Activated CD4-positive, alpha-beta memory T cell treated with anti-CD3 and anti-CD28 coated beads for 36 hours (primary cell): ENCODE results near the gene METTL21C. TPM values are rescaled to one million over a fixed set of nuclear protein-coding genes. Genes with fewer than 3 reads are reported as not detected.

ENCODE experiments used
- CTCF ChIA-PET: fragments of 350-600 bp; sonication (Branson Sonifier 250); formaldehyde crosslinking; loops from one replicate; lab custom pipeline; 2021; ENCODE audit warnings: antibody characterized with exemption, inconsistent platforms; lab: Charles Lee
- POLR2A ChIA-PET: fragments of 350-600 bp; sonication (Branson Sonifier 250); formaldehyde crosslinking; loops from one replicate; lab custom pipeline; 2021; ENCODE audit warnings: antibody characterized with exemption; lab: Charles Lee
- DNase-seq: peaks from one replicate; pipeline ENCODE4 v3.0.0-alpha.2; 2020
- H3K27ac Mint-ChIP-seq: one replicate; pipeline ENCODE4 v1.8.0; 2021; ENCODE audit warnings: mixed read lengths
- H3K27me3 Mint-ChIP-seq: one replicate; pipeline ENCODE4 v1.8.0; 2021; ENCODE audit warnings: mixed read lengths
- H3K36me3 Mint-ChIP-seq: one replicate; pipeline ENCODE4 v1.8.0; 2021; ENCODE audit warnings: mixed read lengths
- H3K4me1 Mint-ChIP-seq: one replicate; pipeline ENCODE4 v1.8.0; 2021; ENCODE audit warnings: low read depth, mixed read lengths
- H3K4me3 Mint-ChIP-seq: one replicate; pipeline ENCODE4 v1.8.0; 2021; ENCODE audit warnings: mild to moderate bottlenecking, mixed read lengths
- H3K9me3 Mint-ChIP-seq: one replicate; pipeline ENCODE4 v1.8.0; 2021; ENCODE audit warnings: mixed read lengths
- intact Hi-C: fragments of 100-400 bp; cut with micrococcal nuclease; formaldehyde crosslinking; loops from one replicate; pipeline ENCODE4 v1.15.1; 2023
- total RNA-seq, 2 experiments: library from RNA; stranded (reverse); gene quantifications; one replicate each; pipeline ENCODE4 v1.2.3, GENCODE V29; 2021

METTL21C gene
- total RNA-seq, 2 experiments from 2014 or later = not detected

DNA sequence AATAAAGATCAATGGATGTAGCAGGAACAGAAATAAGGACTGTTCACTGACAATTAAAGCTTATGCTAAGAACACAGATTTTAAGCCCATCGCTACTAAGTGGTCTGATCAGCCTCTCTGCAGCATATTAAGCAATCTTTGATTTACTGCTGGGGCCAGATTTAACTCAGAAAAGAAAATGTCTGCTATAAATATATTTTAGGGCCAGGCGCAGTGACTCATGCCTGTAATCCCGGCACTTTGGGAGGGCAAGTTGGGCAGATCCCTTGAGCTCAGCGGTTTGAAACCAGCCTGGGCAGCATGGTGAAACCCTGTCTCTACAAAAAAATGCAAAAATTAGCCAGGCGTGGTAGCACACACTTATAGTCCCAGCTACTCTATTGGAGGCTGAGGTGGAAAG, 43.0 kb downstream of the METTL21C start:
- DNase-seq = no peak
- peaks cover 30% of the 10 kb centered on the region for H3K36me3 Mint-ChIP-seq
- no peak overlapping the region for H3K27ac Mint-ChIP-seq
- no peaks in the 10 kb centered on the region for H3K27me3 Mint-ChIP-seq
- intact Hi-C loops = loop anchor here (5.0 kb wide), 1 partner anchor 60 kb away; no protein-coding TSS in a partner anchor
- POLR2A ChIA-PET = no interaction called here
- no peaks in the 10 kb centered on the region for H3K9me3 Mint-ChIP-seq
- H3K4me1 Mint-ChIP-seq = peaks cover 2% of the 10 kb centered on the region
- H3K4me3 Mint-ChIP-seq = no peak overlapping the region
- CTCF ChIA-PET = no interaction called here

DNA sequence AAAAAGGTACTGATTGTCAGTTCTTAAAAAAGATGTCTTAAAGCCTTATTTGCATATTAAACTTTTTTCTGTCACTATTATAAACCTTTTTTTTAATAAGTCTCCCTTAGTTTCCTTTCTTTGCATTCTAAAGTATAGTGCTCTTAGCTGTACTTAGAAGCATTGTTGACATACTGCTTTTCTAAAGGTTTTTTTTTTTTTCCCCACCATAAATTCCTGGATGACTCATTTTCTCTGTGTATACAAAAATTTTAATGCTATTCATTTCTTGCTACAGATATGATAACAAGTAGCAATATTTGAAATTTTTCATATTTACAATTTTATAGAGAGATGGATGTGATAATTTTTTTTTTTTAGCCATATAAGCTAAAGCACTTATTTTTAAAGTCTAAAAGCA, 43.5 kb downstream of the METTL21C start:
- Mint-ChIP-seq H3K27me3 (no peaks in the 10 kb centered on the region), H3K4me1 (peaks cover 2% of the 10 kb centered on the region), H3K4me3 (no peak overlapping the region), H3K27ac (no peak overlapping the region), H3K36me3 (peaks cover 33% of the 10 kb centered on the region), H3K9me3 (no peaks in the 10 kb centered on the region)
- intact Hi-C loops = loop anchor here (5.0 kb wide), 1 partner anchor 59 kb away; no protein-coding TSS in a partner anchor
- ChIA-PET CTCF (no interaction called here), POLR2A (no interaction called here)
- no peak for DNase-seq

DNA sequence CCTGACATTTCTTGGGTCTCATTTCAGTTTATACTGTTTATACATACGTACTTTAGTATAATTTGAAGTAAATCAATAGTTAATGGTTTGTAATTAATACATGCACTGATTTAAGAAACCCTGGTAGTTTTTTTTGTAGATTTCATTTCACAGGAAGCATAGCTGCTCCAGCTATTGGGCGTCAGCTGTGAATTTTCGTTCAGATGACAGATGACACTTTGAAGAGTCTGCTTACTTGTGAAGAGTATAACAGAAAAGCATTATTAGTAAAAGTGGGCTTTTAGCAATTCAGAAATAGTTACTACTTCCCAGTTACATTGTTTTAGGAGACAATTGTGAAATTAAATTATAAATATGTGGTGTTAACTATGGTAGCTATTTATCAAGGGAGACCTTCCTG, 44.4 kb downstream of the METTL21C start:
- no peak for DNase-seq
- peaks cover 35% of the 10 kb centered on the region for H3K36me3 Mint-ChIP-seq
- no peaks in the 10 kb centered on the region for H3K9me3 Mint-ChIP-seq
- intact Hi-C loops = loop anchor here (5.0 kb wide), 1 partner anchor 58 kb away; no protein-coding TSS in a partner anchor
- no peaks in the 10 kb centered on the region for H3K27me3 Mint-ChIP-seq
- ChIA-PET POLR2A (no interaction called here), CTCF (no interaction called here)
- H3K4me1 Mint-ChIP-seq = peaks cover 2% of the 10 kb centered on the region
- no peak overlapping the region for H3K4me3 Mint-ChIP-seq
- H3K27ac Mint-ChIP-seq = no peak overlapping the region

DNA sequence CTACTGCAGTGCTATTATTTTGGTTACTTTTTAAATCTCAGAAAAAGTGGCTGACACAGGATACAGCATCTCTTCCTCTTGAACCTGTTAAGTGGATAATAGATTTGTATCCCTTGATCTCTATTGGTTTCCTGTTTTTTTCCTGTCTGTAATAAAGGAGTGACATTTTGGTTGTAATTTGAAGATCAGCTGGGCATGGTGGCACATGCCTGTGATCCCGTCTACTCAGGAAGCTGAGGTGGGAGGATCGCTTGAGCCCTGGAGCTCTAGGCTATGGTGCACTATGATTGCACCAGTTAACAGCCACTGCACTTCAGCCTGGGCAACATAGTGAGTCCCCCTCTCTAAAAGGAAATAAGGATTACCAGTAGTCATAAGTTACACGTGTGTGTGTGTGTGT, 46.8 kb downstream of the METTL21C start:
- ChIA-PET POLR2A (no interaction called here), CTCF (no interaction called here)
- no peak for DNase-seq
- H3K27me3 Mint-ChIP-seq = no peaks in the 10 kb centered on the region
- H3K27ac Mint-ChIP-seq = no peak overlapping the region
- intact Hi-C loops = no loop called here
- no peaks in the 10 kb centered on the region for H3K9me3 Mint-ChIP-seq
- peaks cover 39% of the 10 kb centered on the region for H3K36me3 Mint-ChIP-seq
- H3K4me1 Mint-ChIP-seq = peaks cover 8% of the 10 kb centered on the region
- no peak overlapping the region for H3K4me3 Mint-ChIP-seq

DNA sequence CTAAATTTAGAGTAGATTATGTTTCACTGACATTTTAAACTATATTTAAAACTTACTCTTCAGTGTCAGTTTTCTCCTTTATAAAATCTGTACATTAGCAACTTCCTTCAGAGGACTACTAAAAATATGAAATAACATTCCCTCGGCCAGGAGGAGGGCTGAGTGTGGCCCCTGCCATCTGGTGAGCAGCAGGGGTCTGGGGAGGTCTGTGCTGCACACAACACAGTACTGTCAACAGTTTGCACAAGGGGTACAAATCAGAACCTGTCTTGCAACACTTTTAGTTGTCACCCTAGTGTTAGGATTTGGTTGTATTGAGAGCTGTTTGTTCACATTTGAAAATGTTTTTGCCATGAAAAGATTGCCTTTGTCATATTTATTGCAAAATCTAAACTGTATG, 49.1 kb downstream of the METTL21C start:
- DNase-seq = no peak
- no peaks in the 10 kb centered on the region for H3K27me3 Mint-ChIP-seq
- no peak overlapping the region for H3K4me3 Mint-ChIP-seq
- ChIA-PET POLR2A (no interaction called here), CTCF (no interaction called here)
- no peaks in the 10 kb centered on the region for H3K9me3 Mint-ChIP-seq
- peaks cover 8% of the 10 kb centered on the region for H3K4me1 Mint-ChIP-seq
- H3K27ac Mint-ChIP-seq = no peak overlapping the region
- intact Hi-C loops = no loop called here
- H3K36me3 Mint-ChIP-seq = peaks cover 39% of the 10 kb centered on the region

DNA sequence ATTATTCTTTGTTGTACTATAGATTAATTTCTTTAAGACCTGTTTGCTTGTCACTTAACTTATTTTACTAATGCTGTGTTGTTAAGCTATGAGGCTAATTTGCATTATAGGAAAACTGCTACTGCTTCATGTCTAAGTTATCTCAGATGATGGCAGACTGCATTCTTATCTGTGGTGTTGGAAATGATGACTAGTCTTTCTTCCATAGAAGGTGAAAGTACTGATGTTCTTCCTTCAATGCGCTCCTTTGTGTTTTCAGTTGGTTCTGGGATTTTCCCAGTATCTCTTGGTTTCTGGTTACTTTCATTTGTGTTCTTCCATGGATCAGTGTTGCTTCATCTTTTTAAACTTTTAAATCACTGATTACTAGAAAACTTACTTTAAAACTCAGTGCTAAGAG, 51.2 kb downstream of the METTL21C start:
- CTCF ChIA-PET = interaction anchor here (0.7 kb wide), 1 partner anchor 226 kb away, joined by 3 read pairs; no protein-coding TSS in a partner anchor
- peak overlapping the region; percentile 3 for H3K27ac Mint-ChIP-seq
- H3K36me3 Mint-ChIP-seq = peaks cover 39% of the 10 kb centered on the region
- intact Hi-C loops = no loop called here
- H3K4me1 Mint-ChIP-seq = peaks cover 8% of the 10 kb centered on the region
- H3K4me3 Mint-ChIP-seq = no peak overlapping the region
- DNase-seq = no peak
- no peaks in the 10 kb centered on the region for H3K27me3 Mint-ChIP-seq
- POLR2A ChIA-PET = no interaction called here
- H3K9me3 Mint-ChIP-seq = no peaks in the 10 kb centered on the region

DNA sequence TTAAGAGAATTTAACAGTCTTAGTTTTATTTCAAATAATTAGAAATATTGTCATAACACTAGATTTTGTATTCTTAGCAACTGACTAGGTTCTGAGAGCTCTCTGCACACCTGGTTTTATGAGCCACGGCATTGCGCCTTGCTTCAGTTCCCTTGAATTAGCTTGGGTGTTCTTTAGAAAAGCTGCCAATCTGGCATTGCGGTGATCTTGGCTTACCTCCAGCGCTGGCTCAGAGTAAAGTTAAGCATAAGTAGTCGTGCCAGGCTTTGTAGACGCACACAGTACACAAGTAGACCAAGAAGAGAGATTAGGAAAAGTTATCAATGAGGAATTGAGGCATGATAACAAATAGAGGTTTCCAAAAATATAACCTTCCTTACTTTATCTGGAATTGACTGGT, 52.4 kb downstream of the METTL21C start:
- Mint-ChIP-seq H3K27me3 (no peaks in the 10 kb centered on the region), H3K4me1 (peaks cover 8% of the 10 kb centered on the region), H3K36me3 (peaks cover 39% of the 10 kb centered on the region), H3K27ac (no peak overlapping the region), H3K4me3 (no peak overlapping the region), H3K9me3 (no peaks in the 10 kb centered on the region)
- ChIA-PET POLR2A (no interaction called here), CTCF (no interaction called here)
- intact Hi-C loops = no loop called here
- no peak for DNase-seq

DNA sequence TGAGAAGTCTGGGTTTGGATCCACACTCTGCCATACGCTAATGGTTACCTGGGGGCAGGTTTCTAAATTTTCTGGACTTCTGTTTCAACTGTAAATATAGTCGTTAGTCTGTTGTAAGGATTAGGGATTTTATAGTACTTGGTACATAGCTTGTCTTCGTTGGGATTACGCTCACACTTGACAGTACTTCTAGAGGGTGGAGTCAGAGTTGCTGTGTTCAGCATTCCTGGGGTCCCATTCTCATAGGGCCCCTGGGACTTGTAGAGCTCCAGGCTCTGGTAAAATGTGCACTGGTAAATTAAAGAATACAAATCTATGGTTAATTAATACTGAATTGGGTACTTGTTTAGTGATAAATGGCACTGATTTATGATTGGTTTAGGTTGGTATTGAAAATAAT, 52.8 kb downstream of the METTL21C start:
- Mint-ChIP-seq H3K27me3 (no peaks in the 10 kb centered on the region), H3K36me3 (peaks cover 42% of the 10 kb centered on the region), H3K4me3 (no peak overlapping the region), H3K9me3 (no peaks in the 10 kb centered on the region), H3K27ac (no peak overlapping the region), H3K4me1 (peaks cover 8% of the 10 kb centered on the region)
- CTCF ChIA-PET = interaction anchor here (0.6 kb wide), 1 partner anchor 9 kb away, joined by 3 read pairs; no protein-coding TSS in a partner anchor
- intact Hi-C loops = no loop called here
- POLR2A ChIA-PET = no interaction called here
- DNase-seq = no peak

DNA sequence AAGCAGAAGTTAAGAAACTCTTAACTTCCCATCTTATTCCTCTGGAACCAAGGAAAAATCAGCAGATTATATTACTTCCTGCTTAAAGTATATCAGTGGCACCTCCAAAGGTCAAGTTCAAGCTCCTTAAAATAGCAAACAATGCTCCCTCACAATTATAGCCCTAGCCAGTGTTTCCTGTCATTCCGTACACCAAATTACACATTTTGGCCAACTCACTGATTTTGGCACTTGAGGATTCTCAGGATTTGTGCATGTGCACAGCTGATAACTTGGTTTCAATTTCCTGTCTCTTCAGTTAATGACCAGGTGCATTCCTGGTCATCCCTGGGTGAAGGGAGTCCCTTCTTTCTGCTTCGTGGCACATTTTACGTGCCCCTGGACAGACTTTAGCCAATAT, 56.1 kb downstream of the METTL21C start:
- peaks cover 52% of the 10 kb centered on the region for H3K36me3 Mint-ChIP-seq
- intact Hi-C loops = no loop called here
- ChIA-PET POLR2A (no interaction called here), CTCF (interaction anchor here (1.2 kb wide), 1 partner anchor 232 kb away, joined by 4 read pairs; no protein-coding TSS in a partner anchor)
- no peaks in the 10 kb centered on the region for H3K27me3 Mint-ChIP-seq
- no peak overlapping the region for H3K27ac Mint-ChIP-seq
- no peak overlapping the region for H3K4me3 Mint-ChIP-seq
- DNase-seq = no peak
- no peaks in the 10 kb centered on the region for H3K9me3 Mint-ChIP-seq
- peaks cover 7% of the 10 kb centered on the region for H3K4me1 Mint-ChIP-seq

Other genes with a start within 250 kb of the METTL21C start
- 10 to 100 TPM; 64.7 to 65.6 TPM for gene TPP2, start 98.1 kb downstream of the METTL21C start, total RNA-seq
- gene TEX30, start 78.7 kb upstream of the METTL21C start, total RNA-seq = 10 to 100 TPM; 42.6 to 43.2 TPM
- gene POGLUT2, start 103.9 kb upstream of the METTL21C start, total RNA-seq = 1 to 10 TPM; 4.4 to 4.9 TPM
- gene BIVM, start 104.1 kb upstream of the METTL21C start, total RNA-seq = 10 to 100 TPM; 13.3 to 15.7 TPM
- gene ERCC5, start 151.0 kb upstream of the METTL21C start, total RNA-seq = 10 to 100 TPM; 53.6 to 63.5 TPM